Measurements from ENCODE around the gene KLHL21. TPM values are rescaled to one million over a fixed set of nuclear protein-coding genes. Genes with fewer than 3 reads are reported as not detected.
A peak's percentile ranks its signal among the peaks of the same experiment; 100 is the strongest.

Gene KLHL21
- total and polyA plus RNA-seq, 2 donors (not counting 1 experiment from before 2014, with no cell fraction given) = 14.4 to 29.9 TPM

- intact Hi-C loops (cut with micrococcal nuclease) = loop anchor here (1.0 kb wide), 4 partner anchors 22 to 46 kb away; partner anchors contain the start of genes NOL9 and PHF13
- Histone ChIP-seq H3K4me2 (replicated peaks; ENCODE audit: low read depth, low read length, poor library complexity, severe bottlenecking) (peak within 1 kb of the TSS; percentile 88), H3K36me3 (replicated peaks in 1 of 2; ENCODE audit: control extremely low read depth in 1 of 2, control insufficient read depth in 1 of 2, extremely low read depth in 1 of 2, insufficient read depth in 2 of 2, low read length in 1 of 2) (peaks cover 0 to 2% of the 10 kb centered on the region in 2 experiments), H3K9ac (ENCODE audit: low read length) (peak within 1 kb of the TSS; percentile 89), H2AFZ (ENCODE audit: insufficient read depth, low read depth, low read length, poor library complexity, severe bottlenecking) (peak within 1 kb of the TSS; percentile 84), H3K9me3 (ENCODE audit: control extremely low read depth in 1 of 3, control insufficient read depth in 2 of 3, insufficient read depth in 1 of 3, low read length in 2 of 3) (no peaks in the 10 kb centered on the region), H3K27ac (ENCODE audit: low read length in 2 of 2) (peak within 1 kb of the TSS; percentile 87 to 91), H3K4me3 (ENCODE audit: control extremely low read depth in 1 of 5, extremely low read depth in 1 of 5, insufficient read depth in 1 of 5, low read depth in 2 of 5, low read length in 4 of 5) (peak within 1 kb of the TSS; percentile 30 to 91 (median 88)), H4K20me1 (ENCODE audit: control insufficient read depth, insufficient read depth, low read length, poor library complexity, severe bottlenecking) (peaks cover 14% of the 10 kb centered on the region), H3K4me1 (ENCODE audit: control insufficient read depth in 2 of 2, insufficient read depth in 2 of 2, low read length in 2 of 2) (peaks cover 20 to 32% of the 10 kb centered on the region in 2 donors), H3K79me2 (ENCODE audit: control insufficient read depth, insufficient read depth, low read length) (peaks cover 34% of the 10 kb centered on the region), H3K27me3 (replicated peaks in 1 of 4; ENCODE audit: control extremely low read depth in 1 of 4, control insufficient read depth in 3 of 4, insufficient read depth in 4 of 4, low read length in 3 of 4) (no peaks in the 10 kb centered on the region)
- Mint-ChIP-seq H3K27ac (peak within 1 kb of the TSS; percentile 98), H3K27me3 (no peaks in the 10 kb centered on the region), H3K4me1 (peaks cover 34% of the 10 kb centered on the region), H3K4me3 (peak within 1 kb of the TSS; percentile 98), H3K9me3 (ENCODE audit: insufficient read depth) (no peaks in the 10 kb centered on the region)
- CTCF ChIA-PET = interaction anchor here (0.5 to 1.5 kb wide), 4 partner anchors 22 to 67 kb away, joined by 3 to 9 read pairs (median 4); partner anchors contain the start of genes NOL9 and TAS1R1
- POLR2A ChIA-PET = interaction anchor here (0.6 to 3.4 kb wide), 7 partner anchors 18 to 34 kb away, joined by 3 to 21 read pairs (median 6); partner anchors contain the start of genes KLHL21, NOL9, PHF13 and TAS1R1
- DNase-seq = peak; percentile 97
- TF ChIP-seq EZH2 (IDR thresholded peaks at IDR 0.05; ENCODE audit: borderline replicate concordance, insufficient read depth, low read depth, low read length, poor library complexity, severe bottlenecking) (no peak), CTCF (IDR thresholded peaks at IDR 0.05) (no peak)
- peak; percentile 97 for ATAC-seq (ENCODE audit: low read depth)
- WGBS (ENCODE audit: insufficient coverage) = 22% methylated on average over 58 of the region's 58 CpGs
Measured at GRCh38 chr1:6579374-6580118, 23.1 kb downstream of the KLHL21 start, which contains the start of gene ZBTB48. Gene ZBTB48, plus strand, starts transcription at chr1:6579994. Its CDS starts 616 bp downstream, at chr1:6580610.

Data from B cell (primary cell).